ENCODE measurements around the gene CNGA3. TPM values are rescaled to one million over a fixed set of nuclear protein-coding genes. Genes with fewer than 3 reads are reported as not detected.
"Not testable (repeated sequence)": the region's sequence is repeated elsewhere in the genome, so short reads cannot be mapped to it uniquely, and the experiment has no call there.

The CNGA3 gene
- total RNA-seq, 1 donor from 2014 or later, result 0.21 TPM

- no peak overlapping the region for H3K4me3 ChIP-seq (ENCODE audit: low read depth, low read length)
- H3K36me3 ChIP-seq (ENCODE audit: control insufficient read depth, insufficient read depth, low read length), result no peaks in the 10 kb centered on the region
- H3K27me3 ChIP-seq (ENCODE audit: control insufficient read depth, insufficient read depth, low read length), result no peaks in the 10 kb centered on the region
- TF ChIP-seq CTCF (IDR thresholded peaks at IDR 0.05; ENCODE audit: insufficient read depth, low read length, poor library complexity, severe bottlenecking), result no peak
- DNase-seq (ENCODE audit: low read depth), result no peak
Measured at GRCh38 chr2:98408155-98408554, 61.9 kb downstream of the CNGA3 start.

GRCh38 chr2:98412751-98413458, 66.6 kb downstream of the CNGA3 start:
- H3K27me3 ChIP-seq (ENCODE audit: control insufficient read depth, insufficient read depth, low read length), result no peaks in the 10 kb centered on the region
- peak; percentile 62 for TF ChIP-seq CTCF (IDR thresholded peaks at IDR 0.05; ENCODE audit: insufficient read depth, low read length, poor library complexity, severe bottlenecking)
- DNase-seq (ENCODE audit: low read depth), result peak; percentile 10
- H3K4me3 ChIP-seq (ENCODE audit: low read depth, low read length), result no peak overlapping the region
- H3K36me3 ChIP-seq (ENCODE audit: control insufficient read depth, insufficient read depth, low read length), result no peaks in the 10 kb centered on the region

- H3K27me3 ChIP-seq (ENCODE audit: control insufficient read depth, insufficient read depth, low read length); DNase-seq (ENCODE audit: low read depth); H3K36me3 ChIP-seq (ENCODE audit: control insufficient read depth, insufficient read depth, low read length); H3K4me3 ChIP-seq (ENCODE audit: low read depth, low read length): not testable (repeated sequence)
Measured at GRCh38 chr2:98414246-98414645, 68.0 kb downstream of the CNGA3 start.

- not testable (repeated sequence) for H3K4me3 ChIP-seq (ENCODE audit: low read depth, low read length); H3K27me3 ChIP-seq (ENCODE audit: control insufficient read depth, insufficient read depth, low read length); H3K36me3 ChIP-seq (ENCODE audit: control insufficient read depth, insufficient read depth, low read length); DNase-seq (ENCODE audit: low read depth)
Measured at GRCh38 chr2:98415719-98416248, 69.5 kb downstream of the CNGA3 start.

- no peak for TF ChIP-seq CTCF (IDR thresholded peaks at IDR 0.05; ENCODE audit: insufficient read depth, low read length, poor library complexity, severe bottlenecking)
- H3K27me3 ChIP-seq (ENCODE audit: control insufficient read depth, insufficient read depth, low read length), result no peaks in the 10 kb centered on the region
- no peaks in the 10 kb centered on the region for H3K36me3 ChIP-seq (ENCODE audit: control insufficient read depth, insufficient read depth, low read length)
- no peak for DNase-seq (ENCODE audit: low read depth)
- no peak overlapping the region for H3K4me3 ChIP-seq (ENCODE audit: low read depth, low read length)
Measured at GRCh38 chr2:98416383-98417159, 70.3 kb downstream of the CNGA3 start.

DNA sequence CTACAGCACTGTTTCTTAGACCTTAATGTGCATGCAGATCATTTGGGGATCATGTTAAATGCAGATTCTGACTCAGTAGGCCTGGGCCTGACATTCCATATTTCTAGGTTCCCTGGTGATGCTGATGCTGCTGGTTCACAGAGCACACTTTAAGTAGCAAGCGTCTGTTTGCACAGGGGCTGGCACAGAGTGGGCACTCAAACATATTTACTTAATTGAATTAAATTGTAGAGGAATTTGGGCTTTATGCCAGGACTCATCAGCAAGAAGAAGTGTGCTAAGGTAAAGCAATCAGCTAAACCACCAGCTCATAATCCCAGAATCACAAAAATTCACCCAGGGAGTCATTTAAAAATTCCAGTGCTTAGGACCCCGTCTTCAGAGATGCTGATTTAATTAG, 73.3 kb downstream of the CNGA3 start:
- no peaks in the 10 kb centered on the region for H3K36me3 ChIP-seq (ENCODE audit: control insufficient read depth, insufficient read depth, low read length)
- H3K27me3 ChIP-seq (ENCODE audit: control insufficient read depth, insufficient read depth, low read length), result no peaks in the 10 kb centered on the region
- no peak for DNase-seq (ENCODE audit: low read depth)
- no peak overlapping the region for H3K4me3 ChIP-seq (ENCODE audit: low read depth, low read length)
- no peak for TF ChIP-seq CTCF (IDR thresholded peaks at IDR 0.05; ENCODE audit: insufficient read depth, low read length, poor library complexity, severe bottlenecking)
